Glutamatergic neuron (in vitro differentiated cells): Measurements from ENCODE around the gene GHR. TPM values are rescaled to one million over a fixed set of nuclear protein-coding genes. Genes with fewer than 3 reads are reported as not detected.

Experiments
- DNase-seq: peaks from one replicate; pipeline ENCODE4 v3.0.0; 2022
- H3K27ac Mint-ChIP-seq: one replicate; pipeline ENCODE4 v1.8.0; 2020; ENCODE audit warnings: mild to moderate bottlenecking, mixed read lengths, inconsistent platforms; ENCODE audit not compliant: unreplicated experiment
- H3K27me3 Mint-ChIP-seq: one replicate; pipeline ENCODE4 v1.8.0; 2020; ENCODE audit warnings: mild to moderate bottlenecking, moderate library complexity, mixed read lengths, inconsistent platforms; ENCODE audit not compliant: unreplicated experiment
- H3K36me3 Mint-ChIP-seq: one replicate; pipeline ENCODE4 v1.8.0; 2020; ENCODE audit warnings: mild to moderate bottlenecking, mixed read lengths, inconsistent platforms; ENCODE audit not compliant: unreplicated experiment
- H3K4me1 Mint-ChIP-seq: one replicate; pipeline ENCODE4 v1.8.0; 2020; ENCODE audit warnings: mild to moderate bottlenecking, low read depth, mixed read lengths, inconsistent platforms; ENCODE audit not compliant: unreplicated experiment
- H3K4me3 Mint-ChIP-seq: one replicate; pipeline ENCODE4 v1.8.0; 2020; ENCODE audit warnings: mild to moderate bottlenecking, mixed read lengths, inconsistent platforms; ENCODE audit not compliant: unreplicated experiment
- H3K9me3 Mint-ChIP-seq: one replicate; pipeline ENCODE4 v1.8.0; 2020; ENCODE audit warnings: mild to moderate bottlenecking, moderate library complexity, mixed read lengths, inconsistent platforms; ENCODE audit not compliant: unreplicated experiment
- CTCF ChIP-seq: fragments of 200-600 bp; sonication (generic); IDR thresholded peaks from one replicate; pipeline ENCODE4 v1.5.0; 2021; ENCODE audit not compliant: partially characterized antibody, unreplicated experiment
- total RNA-seq: library from RNA; stranded (reverse); fragmentation: NEBNext Ultra II Directional; extraction: Animal tissue kit (Norgen Biotek cat#: 25700); gene quantifications from one replicate; pipeline ENCODE4 v1.2.1, GENCODE V29; 2021; ENCODE audit not compliant: unreplicated experiment

GHR gene
- total RNA-seq, 1 donor from 2014 or later = not detected

DNA sequence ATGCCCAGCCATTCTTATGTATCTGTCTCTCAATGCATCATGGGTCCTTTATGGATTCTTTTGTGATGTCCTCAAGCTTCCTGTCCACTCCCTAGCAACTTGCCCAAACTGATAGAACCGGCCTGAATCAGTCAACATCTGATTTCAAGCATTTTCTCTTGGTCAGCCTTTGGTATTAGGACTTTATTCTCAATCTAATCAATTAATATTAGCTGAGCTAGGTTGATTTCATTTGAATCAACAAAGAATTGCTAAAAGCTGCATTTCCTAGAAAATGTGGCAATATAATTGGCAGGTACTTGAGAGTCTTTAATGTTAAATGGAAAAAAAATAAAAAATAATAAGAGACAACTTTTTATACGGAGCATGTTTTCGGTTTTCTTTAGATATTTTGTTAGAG is 121.8 kb downstream of the GHR start:
- no peak for TF ChIP-seq CTCF
- Mint-ChIP-seq H3K36me3 (no peaks in the 10 kb centered on the region), H3K4me3 (no peak overlapping the region), H3K27me3 (no peaks in the 10 kb centered on the region), H3K9me3 (peaks cover 4% of the 10 kb centered on the region), H3K27ac (no peak overlapping the region), H3K4me1 (no peaks in the 10 kb centered on the region)
- DNase-seq = no peak

DNA sequence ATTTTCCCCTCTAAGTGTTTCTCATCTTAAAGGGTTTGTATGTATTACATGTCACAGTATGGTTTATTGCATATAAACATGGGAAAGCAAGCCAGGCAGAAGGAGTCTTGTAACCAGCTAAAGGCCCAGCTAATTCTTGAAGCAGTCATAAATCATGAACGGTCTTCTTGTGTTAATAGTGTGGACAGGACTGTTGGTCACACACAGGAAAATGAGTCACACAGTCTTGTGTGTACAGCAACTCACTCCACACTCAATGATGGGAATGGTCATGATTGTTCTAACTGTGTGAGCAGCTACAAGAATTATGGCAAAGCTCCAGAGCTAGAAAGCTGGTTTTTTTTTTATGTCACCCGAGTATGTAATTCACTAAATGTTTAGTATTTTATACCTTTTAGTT is 123.9 kb downstream of the GHR start:
- Mint-ChIP-seq H3K4me3 (no peak overlapping the region), H3K27ac (no peak overlapping the region), H3K9me3 (peaks cover 2% of the 10 kb centered on the region), H3K4me1 (no peaks in the 10 kb centered on the region), H3K36me3 (no peaks in the 10 kb centered on the region), H3K27me3 (no peaks in the 10 kb centered on the region)
- no peak for DNase-seq
- TF ChIP-seq CTCF = no peak

GRCh38 chr5:42547894-42548293 is 124.7 kb downstream of the GHR start:
- Mint-ChIP-seq H3K27ac (no peak overlapping the region), H3K9me3 (peaks cover 2% of the 10 kb centered on the region), H3K27me3 (no peaks in the 10 kb centered on the region), H3K36me3 (no peaks in the 10 kb centered on the region), H3K4me3 (no peak overlapping the region), H3K4me1 (no peaks in the 10 kb centered on the region)
- TF ChIP-seq CTCF = no peak
- DNase-seq = no peak

GRCh38 chr5:42552597-42552996 is 129.4 kb downstream of the GHR start:
- H3K4me1 Mint-ChIP-seq = no peaks in the 10 kb centered on the region
- no peak overlapping the region for H3K4me3 Mint-ChIP-seq
- H3K9me3 Mint-ChIP-seq = peaks cover 2% of the 10 kb centered on the region
- H3K27ac Mint-ChIP-seq = no peak overlapping the region
- DNase-seq = no peak
- H3K36me3 Mint-ChIP-seq = no peaks in the 10 kb centered on the region
- no peaks in the 10 kb centered on the region for H3K27me3 Mint-ChIP-seq
- TF ChIP-seq CTCF = no peak

DNA sequence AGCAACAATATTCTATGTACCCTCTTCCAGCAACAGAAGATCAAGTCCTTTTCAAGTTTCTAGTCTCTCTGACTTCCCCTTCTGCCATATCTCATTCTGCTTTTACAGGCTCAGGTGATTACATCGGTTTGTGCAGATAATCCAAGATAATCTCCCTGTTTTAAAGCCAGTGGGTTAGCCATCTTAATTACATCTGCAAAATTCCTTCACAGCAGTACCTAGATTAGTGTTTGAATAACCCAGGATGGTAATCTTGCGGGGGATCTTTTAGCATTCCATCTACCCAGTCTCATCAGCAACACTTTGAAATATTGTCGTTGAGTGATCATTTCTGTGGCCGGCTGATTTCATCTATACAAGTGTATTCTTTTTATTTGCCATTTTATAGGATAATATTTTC is 130.2 kb downstream of the GHR start:
- Mint-ChIP-seq H3K27me3 (no peaks in the 10 kb centered on the region), H3K4me3 (no peak overlapping the region), H3K36me3 (no peaks in the 10 kb centered on the region), H3K4me1 (no peaks in the 10 kb centered on the region), H3K27ac (no peak overlapping the region), H3K9me3 (peaks cover 2% of the 10 kb centered on the region)
- no peak for TF ChIP-seq CTCF
- no peak for DNase-seq
